Erythroblast (primary cell): Measurements from ENCODE around the gene HECW1.
"Not testable (repeated sequence)": the region's sequence is repeated elsewhere in the genome, so short reads cannot be mapped to it uniquely, and the experiment has no call there.

ENCODE experiments used
- GATA1 ChIP-seq: IDR thresholded peaks from 2 replicates; pipeline ENCODE4 v1.6.1; 2011; ENCODE audit warnings: low read depth, mild to moderate bottlenecking, control low read depth, low read length, moderate library complexity
- POLR2A ChIP-seq: IDR thresholded peaks from 2 replicates; pipeline ENCODE4 v1.6.1; 2011; ENCODE audit warnings: mild to moderate bottlenecking, low read length

DNA sequence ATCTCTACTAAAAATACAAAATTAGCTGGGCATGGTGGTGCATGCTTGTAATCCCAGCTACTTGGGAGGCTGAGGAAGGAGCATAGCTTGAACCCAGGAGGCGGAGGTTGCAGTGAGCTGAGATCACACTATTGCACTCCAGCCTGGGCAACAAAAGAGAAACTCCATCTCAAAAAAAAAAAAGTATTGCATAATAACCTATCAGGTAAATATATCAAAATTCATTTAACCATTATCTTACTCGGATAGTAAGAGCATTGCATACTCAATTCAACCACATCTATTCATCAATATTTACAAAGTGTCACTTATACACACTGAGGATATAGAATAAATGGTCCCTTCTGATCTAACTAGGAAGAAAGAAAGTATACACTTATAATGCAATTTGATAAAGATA lies 461.4 kb downstream of the HECW1 start:
- not testable (repeated sequence) for TF ChIP-seq POLR2A, GATA1
